HCT116 (cell line): Measurements from ENCODE around the gene APOL3.

Source experiments
- CEBPB ChIP-seq: IDR thresholded peaks from 2 replicates; pipeline ENCODE4 v1.6.1; 2012; ENCODE audit warnings: low read depth
- CTCF ChIP-seq, 3 experiments: fragments of 200-600 bp in 1 of 3; sonication (generic) in 1 of 3; IDR thresholded peaks in 2 of 3; conservative IDR thresholded peaks in 1 of 3; 2 replicates each; pipeline ENCODE4 v1.5.1; 2012 to 2017; ENCODE audit warnings: low read depth in 2 of 3, low read length in 2 of 3, antibody characterized with exemption in 1 of 3, borderline replicate concordance in 1 of 3, control low read depth in 1 of 3, mild to moderate bottlenecking in 1 of 3, mixed read lengths in 1 of 3, mixed run types in 1 of 3, moderate library complexity in 1 of 3; ENCODE audit not compliant: insufficient read depth in 1 of 3
- EZH2phosphoT487 ChIP-seq: fragments of 200-600 bp; IDR thresholded peaks from 2 replicates; pipeline ENCODE4 v1.6.1; 2018; ENCODE audit warnings: antibody characterized with exemption, borderline replicate concordance
- RAD21 ChIP-seq: IDR thresholded peaks from 2 replicates; pipeline ENCODE4 v1.6.1; 2012; ENCODE audit warnings: low read depth, mild to moderate bottlenecking
- YY1 ChIP-seq: IDR thresholded peaks from 2 replicates; pipeline ENCODE4 v1.6.1; 2011; ENCODE audit warnings: low read length, low read depth, moderate library complexity, mild to moderate bottlenecking; ENCODE audit not compliant: insufficient replicate concordance; ENCODE audit errors: extremely low read depth
- TF ChIP-seq, protein P1 (sequence below): IDR thresholded peaks from 2 replicates; pipeline ENCODE4 v1.6.1; 2012

- no peak for TF ChIP-seq CEBPB
- TF ChIP-seq CTCF (IDR thresholded peaks at IDR 0.05 in 2 of 3, conservative IDR thresholded peaks at IDR 0.05 in 1 of 3; ENCODE audit: borderline replicate concordance in 1 of 3, insufficient read depth in 1 of 3, low read depth in 2 of 3, low read length in 2 of 3), result no peak
- TF ChIP-seq YY1, result no peak
- TF ChIP-seq EZH2phosphoT487, result no peak
- TF ChIP-seq, protein P1, sequence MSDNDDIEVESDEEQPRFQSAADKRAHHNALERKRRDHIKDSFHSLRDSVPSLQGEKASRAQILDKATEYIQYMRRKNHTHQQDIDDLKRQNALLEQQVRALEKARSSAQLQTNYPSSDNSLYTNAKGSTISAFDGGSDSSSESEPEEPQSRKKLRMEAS, result no peak
- TF ChIP-seq RAD21, result no peak
Measured at GRCh38 chr22:36194385-36194784, 33.8 kb upstream of the APOL3 start.
